CD14-positive monocyte (primary cell): ENCODE results near the gene NTPCR. TPM values are rescaled to one million over a fixed set of nuclear protein-coding genes. Genes with fewer than 3 reads are reported as not detected.

Experiments used
- DNase-seq, 3 donors: peaks; one replicate each; pipeline ENCODE4 v3.0.0-alpha.2; 2011 to 2022
- H2AFZ ChIP-seq: 2 replicates; pipeline ENCODE4 v1.6.0; 2012; ENCODE audit warnings: mild to moderate bottlenecking, low read depth, low read length, inconsistent platforms; ENCODE audit not compliant: insufficient read depth, poor library complexity, severe bottlenecking
- H3K27ac ChIP-seq, 2 donors: 1 replicate in 1 of 2; 2 replicates in 1 of 2; pipeline ENCODE4 v1.5.1; 2012 to 2013; ENCODE audit warnings: low read length in 2 of 2, control low read depth in 1 of 2, inconsistent platforms in 1 of 2, low read depth in 1 of 2, mild to moderate bottlenecking in 1 of 2
- H3K27me3 ChIP-seq, 2 donors: one replicate each; pipeline versions ENCODE4 v1.6.0 to v1.6.1; 2011 to 2013; ENCODE audit warnings: low read length in 2 of 2; ENCODE audit not compliant: control insufficient read depth in 2 of 2, insufficient read depth in 2 of 2
- H3K36me3 ChIP-seq, 2 donors: replicated peaks in 1 of 2; 1 replicate in 1 of 2; 2 replicates in 1 of 2; pipeline versions ENCODE4 v1.5.1 to v1.6.1; 2012 to 2013; ENCODE audit warnings: low read length in 2 of 2, control low read depth in 1 of 2, inconsistent platforms in 1 of 2, mild to moderate bottlenecking in 1 of 2; ENCODE audit not compliant: insufficient read depth in 2 of 2, control insufficient read depth in 1 of 2
- H3K4me1 ChIP-seq, 2 donors: 1 replicate in 1 of 2; 2 replicates in 1 of 2; pipeline versions ENCODE4 v1.5.1 to v1.6.1; 2012 to 2013; ENCODE audit warnings: low read length in 2 of 2, control low read depth in 1 of 2, inconsistent platforms in 1 of 2, mild to moderate bottlenecking in 1 of 2, moderate library complexity in 1 of 2; ENCODE audit not compliant: insufficient read depth in 2 of 2, control insufficient read depth in 1 of 2
- H3K4me2 ChIP-seq: replicated peaks from 2 replicates; pipeline ENCODE3; 2012; ENCODE audit warnings: low read length, moderate library complexity, mild to moderate bottlenecking; ENCODE audit not compliant: poor library complexity, severe bottlenecking; ENCODE audit errors: extremely low read depth
- H3K4me3 ChIP-seq, 3 experiments: fragments of 200-600 bp in 1 of 3; sonication (generic) in 1 of 3; replicated peaks in 1 of 3; 1 replicate in 2 of 3; 2 replicates in 1 of 3; pipeline ENCODE4 v1.5.1; 2011 to 2013; ENCODE audit warnings: low read length in 3 of 3, mild to moderate bottlenecking in 3 of 3, control low read depth in 2 of 3, low read depth in 2 of 3, inconsistent platforms in 1 of 3, moderate library complexity in 1 of 3
- H3K79me2 ChIP-seq: 2 replicates; pipeline ENCODE4 v1.6.0; 2012; ENCODE audit warnings: mild to moderate bottlenecking, control low read depth, inconsistent platforms, low read length, moderate library complexity; ENCODE audit not compliant: insufficient read depth
- H3K9ac ChIP-seq: 2 replicates; pipeline ENCODE4 v1.6.0; 2017; ENCODE audit warnings: low read length, mild to moderate bottlenecking; ENCODE audit not compliant: insufficient read depth, poor library complexity, severe bottlenecking
- H3K9me3 ChIP-seq, 2 donors: replicated peaks in 1 of 2; 1 replicate in 1 of 2; 2 replicates in 1 of 2; pipeline versions ENCODE4 v1.5.1 to v1.6.1; 2012 to 2013; ENCODE audit warnings: low read length in 2 of 2, control low read depth in 1 of 2; ENCODE audit not compliant: control insufficient read depth in 1 of 2, insufficient read depth in 1 of 2
- H4K20me1 ChIP-seq: 2 replicates; pipeline ENCODE4 v1.6.0; 2012; ENCODE audit warnings: mild to moderate bottlenecking, low read length, control low read depth, moderate library complexity; ENCODE audit not compliant: insufficient read depth
- H3K27ac Mint-ChIP-seq, 7 donors: one replicate each; pipeline ENCODE4 v1.8.0; 2020; ENCODE audit warnings: mild to moderate bottlenecking in 7 of 7, mixed read lengths in 7 of 7, moderate library complexity in 6 of 7, inconsistent platforms in 2 of 7
- H3K27me3 Mint-ChIP-seq, 3 donors: one replicate each; pipeline ENCODE4 v1.8.0; 2021 to 2022; ENCODE audit warnings: low read depth in 3 of 3, mild to moderate bottlenecking in 3 of 3, mixed read lengths in 3 of 3, moderate library complexity in 3 of 3, inconsistent platforms in 1 of 3
- H3K36me3 Mint-ChIP-seq, 2 donors: one replicate each; pipeline ENCODE4 v1.8.0; 2020; ENCODE audit warnings: mixed read lengths in 2 of 2, inconsistent platforms in 1 of 2, mild to moderate bottlenecking in 1 of 2
- H3K4me1 Mint-ChIP-seq: one replicate; pipeline ENCODE4 v1.8.0; 2020; ENCODE audit warnings: mild to moderate bottlenecking, mixed read lengths
- H3K4me3 Mint-ChIP-seq, 2 donors: one replicate each; pipeline ENCODE4 v1.8.0; 2020; ENCODE audit warnings: mild to moderate bottlenecking in 2 of 2, mixed read lengths in 2 of 2, moderate library complexity in 1 of 2
- H3K9me3 Mint-ChIP-seq, 7 donors: one replicate each; pipeline ENCODE4 v1.8.0; 2020 to 2022; ENCODE audit warnings: mixed read lengths in 7 of 7, mild to moderate bottlenecking in 6 of 7, moderate library complexity in 6 of 7, inconsistent platforms in 2 of 7
- CTCF ChIP-seq: fragments of 200-600 bp; IDR thresholded peaks from one replicate; pipeline ENCODE4 v1.8.0; 2022; ENCODE audit warnings: antibody characterized with exemption, mild to moderate bottlenecking
- WGBS: methylation state at CpG from one replicate; pipeline ENCODE4 v1.1.5; 2013; ENCODE audit warnings: missing lambda C conversion rate; ENCODE audit not compliant: insufficient coverage; 5-methylcytosine and 5-hydroxymethylcytosine counted together
- intact Hi-C, 2 donors: fragments of 100-400 bp; cut with micrococcal nuclease; formaldehyde crosslinking; loops; one replicate each; pipeline versions ENCODE4 v1.15.0 to v1.15.1; 2023
- polyA plus RNA-seq, 3 donors: library from polyadenylated mRNA; depleted of rRNA in 1 of 3; unstranded in 2 of 3; stranded (reverse) in 1 of 3; fragments of 300-500 nt in 2 of 3; fragments of >200 nt in 1 of 3; fragmentation: Illumina TruSeq in 2 of 3; gene quantifications; 1 replicate in 2 of 3; 2 replicates in 1 of 3; pipeline ENCODE4 v1.2.3, GENCODE V29; 2012 to 2021

NTPCR gene
- polyA plus RNA-seq, 3 donors: 8.6 to 42.0 (median 31.7) TPM

DNA sequence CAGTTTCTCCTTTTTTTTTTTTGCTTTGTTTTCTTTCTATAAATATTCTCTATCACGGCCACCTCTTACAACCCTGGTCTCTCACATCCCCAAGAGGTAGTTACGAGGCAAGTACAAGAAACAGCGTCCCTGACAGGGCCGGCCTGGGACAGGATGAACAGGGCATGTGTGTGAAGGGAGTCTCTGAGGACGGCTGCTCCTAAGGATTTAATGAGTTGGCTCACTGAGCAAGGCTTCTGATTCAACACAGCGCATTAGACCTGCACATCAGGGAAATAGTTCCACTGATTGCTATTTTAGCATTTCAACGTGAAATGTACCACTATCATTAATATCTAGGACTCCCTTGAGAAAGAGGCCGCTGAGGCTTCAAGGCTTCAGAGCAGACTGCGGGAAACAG lies 54.0 kb downstream of the NTPCR start:
- no peak for DNase-seq
- Histone ChIP-seq H3K4me1 (no peaks in the 10 kb centered on the region), H3K79me2 (no peaks in the 10 kb centered on the region), H3K9me3 (no peaks in the 10 kb centered on the region), H2AFZ (no peak overlapping the region), H3K27ac (no peak overlapping the region), H3K36me3 (peaks cover 0 to 10% of the 10 kb centered on the region in 2 donors), H4K20me1 (no peaks in the 10 kb centered on the region), H3K4me3 (no peak overlapping the region), H3K27me3 (no peaks in the 10 kb centered on the region), H3K4me2 (no peak overlapping the region), H3K9ac (no peak overlapping the region)
- H3K27me3 Mint-ChIP-seq: peaks cover 0 to 1% (median 0%) of the 10 kb centered on the region in 3 donors
- no peak overlapping the region for H3K27ac Mint-ChIP-seq
- H3K36me3 Mint-ChIP-seq: peaks cover 12 to 20% of the 10 kb centered on the region in 2 donors
- H3K4me3 Mint-ChIP-seq: no peak overlapping the region
- intact Hi-C loops: no loop called here
- WGBS: 100% methylated on average over 5 of the region's 9 CpGs
- H3K4me1 Mint-ChIP-seq: no peaks in the 10 kb centered on the region
- no peak for TF ChIP-seq CTCF
- peaks cover 0 to 6% (median 0%) of the 10 kb centered on the region in 7 donors for H3K9me3 Mint-ChIP-seq

DNA sequence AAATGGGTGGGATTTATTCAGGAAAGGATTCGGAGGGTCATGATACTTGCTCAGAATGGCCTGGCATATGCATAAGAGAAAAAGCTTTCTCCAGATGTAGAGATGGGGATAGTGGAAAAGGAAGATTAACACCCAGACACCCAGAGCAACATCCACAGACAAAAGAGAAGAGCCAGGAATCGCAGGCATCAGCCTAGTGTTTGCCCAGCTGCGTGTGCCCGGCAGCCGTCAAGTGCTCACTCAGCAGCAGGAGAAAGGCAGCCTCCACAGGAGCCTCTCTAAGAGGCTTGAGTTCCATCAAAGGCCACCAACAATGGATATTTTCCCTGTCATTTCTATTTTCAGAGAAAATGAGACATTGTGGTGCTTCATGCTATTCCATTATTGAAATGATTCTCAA lies 54.7 kb downstream of the NTPCR start:
- Mint-ChIP-seq H3K27ac (no peak overlapping the region), H3K4me3 (no peak overlapping the region), H3K4me1 (no peaks in the 10 kb centered on the region), H3K27me3 (peaks cover 0 to 1% (median 0%) of the 10 kb centered on the region in 3 donors), H3K9me3 (peaks cover 0 to 3% (median 0%) of the 10 kb centered on the region in 7 donors), H3K36me3 (peaks cover 5 to 13% of the 10 kb centered on the region in 2 donors)
- WGBS: 100% methylated on average over 3 of the region's 5 CpGs
- intact Hi-C loops: no loop called here
- H3K9me3 ChIP-seq: no peaks in the 10 kb centered on the region
- H2AFZ ChIP-seq: no peak overlapping the region
- H3K9ac ChIP-seq: no peak overlapping the region
- no peak overlapping the region for H3K4me2 ChIP-seq
- no peak overlapping the region for H3K4me3 ChIP-seq
- H3K27ac ChIP-seq: no peak overlapping the region
- no peak for DNase-seq
- no peak for TF ChIP-seq CTCF
- no peaks in the 10 kb centered on the region for H3K79me2 ChIP-seq
- H3K4me1 ChIP-seq: no peaks in the 10 kb centered on the region
- no peaks in the 10 kb centered on the region for H4K20me1 ChIP-seq
- no peaks in the 10 kb centered on the region for H3K27me3 ChIP-seq
- peaks cover 0 to 3% of the 10 kb centered on the region in 2 donors for H3K36me3 ChIP-seq
